ENCODE results near the gene CCN2. TPM values are rescaled to one million over a fixed set of nuclear protein-coding genes. Genes with fewer than 3 reads are reported as not detected.

Gene CCN2
- total and polyA plus RNA-seq, 2 of the 8 experiments (the other 6 are each of a cell fraction or from before 2014, with no cell fraction given): 25.0 to 107 TPM

DNA sequence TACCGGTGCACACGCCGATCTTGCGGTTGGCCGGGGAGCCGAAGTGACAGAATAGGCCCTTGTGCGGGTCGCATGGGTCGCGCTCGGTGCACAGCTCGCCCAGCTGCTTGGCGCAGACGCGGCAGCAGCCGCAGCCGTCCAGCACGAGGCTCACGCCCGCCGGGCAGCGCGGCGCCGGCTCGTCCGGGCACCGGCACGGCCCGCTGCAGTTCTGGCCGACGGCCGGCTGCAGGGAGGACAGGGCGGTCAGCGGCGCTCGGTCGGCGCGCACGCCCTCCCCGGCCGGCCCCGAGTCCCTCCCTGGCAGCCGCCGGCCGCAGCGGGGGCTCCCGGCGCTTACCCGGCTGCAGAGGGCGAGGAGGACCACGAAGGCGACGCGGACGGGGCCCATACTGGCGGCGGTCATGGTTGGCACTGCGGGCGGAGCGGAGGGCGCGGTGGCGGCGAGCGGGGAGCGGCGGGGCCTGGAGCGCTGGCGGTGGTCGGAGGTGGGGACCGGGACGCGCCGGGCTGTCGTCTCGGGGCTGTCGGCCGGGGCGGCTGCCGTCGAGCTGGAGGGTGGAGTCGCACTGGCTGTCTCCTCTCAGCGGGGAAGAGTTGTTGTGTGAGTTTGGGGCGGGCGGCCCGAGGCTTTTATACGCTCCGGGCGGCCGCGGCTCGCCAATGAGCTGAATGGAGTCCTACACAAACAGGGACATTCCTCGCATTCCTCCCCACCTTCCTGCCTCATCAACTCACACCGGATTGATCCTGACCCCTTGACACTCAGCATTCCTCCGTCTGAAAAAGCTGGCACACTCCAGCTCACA is at the start of gene CCN2 (continued):
- no peak for TF ChIP-seq SUZ12 (IDR thresholded peaks at IDR 0.05; ENCODE audit: low read length)
- 0 out of 2 replicates have a peak, but pooled peaks have one; percentile 11 for TF ChIP-seq POU5F1 (IDR thresholded peaks at IDR 0.05; ENCODE audit: low read depth, low read length)
- peak; percentile 94 for TF ChIP-seq GTF2F1 (IDR thresholded peaks at IDR 0.05; ENCODE audit: borderline replicate concordance, low read depth, low read length)
- TF ChIP-seq RFX5 (IDR thresholded peaks at IDR 0.05; ENCODE audit: borderline replicate concordance, low read depth, low read length): no peak
- TF ChIP-seq, protein P1, sequence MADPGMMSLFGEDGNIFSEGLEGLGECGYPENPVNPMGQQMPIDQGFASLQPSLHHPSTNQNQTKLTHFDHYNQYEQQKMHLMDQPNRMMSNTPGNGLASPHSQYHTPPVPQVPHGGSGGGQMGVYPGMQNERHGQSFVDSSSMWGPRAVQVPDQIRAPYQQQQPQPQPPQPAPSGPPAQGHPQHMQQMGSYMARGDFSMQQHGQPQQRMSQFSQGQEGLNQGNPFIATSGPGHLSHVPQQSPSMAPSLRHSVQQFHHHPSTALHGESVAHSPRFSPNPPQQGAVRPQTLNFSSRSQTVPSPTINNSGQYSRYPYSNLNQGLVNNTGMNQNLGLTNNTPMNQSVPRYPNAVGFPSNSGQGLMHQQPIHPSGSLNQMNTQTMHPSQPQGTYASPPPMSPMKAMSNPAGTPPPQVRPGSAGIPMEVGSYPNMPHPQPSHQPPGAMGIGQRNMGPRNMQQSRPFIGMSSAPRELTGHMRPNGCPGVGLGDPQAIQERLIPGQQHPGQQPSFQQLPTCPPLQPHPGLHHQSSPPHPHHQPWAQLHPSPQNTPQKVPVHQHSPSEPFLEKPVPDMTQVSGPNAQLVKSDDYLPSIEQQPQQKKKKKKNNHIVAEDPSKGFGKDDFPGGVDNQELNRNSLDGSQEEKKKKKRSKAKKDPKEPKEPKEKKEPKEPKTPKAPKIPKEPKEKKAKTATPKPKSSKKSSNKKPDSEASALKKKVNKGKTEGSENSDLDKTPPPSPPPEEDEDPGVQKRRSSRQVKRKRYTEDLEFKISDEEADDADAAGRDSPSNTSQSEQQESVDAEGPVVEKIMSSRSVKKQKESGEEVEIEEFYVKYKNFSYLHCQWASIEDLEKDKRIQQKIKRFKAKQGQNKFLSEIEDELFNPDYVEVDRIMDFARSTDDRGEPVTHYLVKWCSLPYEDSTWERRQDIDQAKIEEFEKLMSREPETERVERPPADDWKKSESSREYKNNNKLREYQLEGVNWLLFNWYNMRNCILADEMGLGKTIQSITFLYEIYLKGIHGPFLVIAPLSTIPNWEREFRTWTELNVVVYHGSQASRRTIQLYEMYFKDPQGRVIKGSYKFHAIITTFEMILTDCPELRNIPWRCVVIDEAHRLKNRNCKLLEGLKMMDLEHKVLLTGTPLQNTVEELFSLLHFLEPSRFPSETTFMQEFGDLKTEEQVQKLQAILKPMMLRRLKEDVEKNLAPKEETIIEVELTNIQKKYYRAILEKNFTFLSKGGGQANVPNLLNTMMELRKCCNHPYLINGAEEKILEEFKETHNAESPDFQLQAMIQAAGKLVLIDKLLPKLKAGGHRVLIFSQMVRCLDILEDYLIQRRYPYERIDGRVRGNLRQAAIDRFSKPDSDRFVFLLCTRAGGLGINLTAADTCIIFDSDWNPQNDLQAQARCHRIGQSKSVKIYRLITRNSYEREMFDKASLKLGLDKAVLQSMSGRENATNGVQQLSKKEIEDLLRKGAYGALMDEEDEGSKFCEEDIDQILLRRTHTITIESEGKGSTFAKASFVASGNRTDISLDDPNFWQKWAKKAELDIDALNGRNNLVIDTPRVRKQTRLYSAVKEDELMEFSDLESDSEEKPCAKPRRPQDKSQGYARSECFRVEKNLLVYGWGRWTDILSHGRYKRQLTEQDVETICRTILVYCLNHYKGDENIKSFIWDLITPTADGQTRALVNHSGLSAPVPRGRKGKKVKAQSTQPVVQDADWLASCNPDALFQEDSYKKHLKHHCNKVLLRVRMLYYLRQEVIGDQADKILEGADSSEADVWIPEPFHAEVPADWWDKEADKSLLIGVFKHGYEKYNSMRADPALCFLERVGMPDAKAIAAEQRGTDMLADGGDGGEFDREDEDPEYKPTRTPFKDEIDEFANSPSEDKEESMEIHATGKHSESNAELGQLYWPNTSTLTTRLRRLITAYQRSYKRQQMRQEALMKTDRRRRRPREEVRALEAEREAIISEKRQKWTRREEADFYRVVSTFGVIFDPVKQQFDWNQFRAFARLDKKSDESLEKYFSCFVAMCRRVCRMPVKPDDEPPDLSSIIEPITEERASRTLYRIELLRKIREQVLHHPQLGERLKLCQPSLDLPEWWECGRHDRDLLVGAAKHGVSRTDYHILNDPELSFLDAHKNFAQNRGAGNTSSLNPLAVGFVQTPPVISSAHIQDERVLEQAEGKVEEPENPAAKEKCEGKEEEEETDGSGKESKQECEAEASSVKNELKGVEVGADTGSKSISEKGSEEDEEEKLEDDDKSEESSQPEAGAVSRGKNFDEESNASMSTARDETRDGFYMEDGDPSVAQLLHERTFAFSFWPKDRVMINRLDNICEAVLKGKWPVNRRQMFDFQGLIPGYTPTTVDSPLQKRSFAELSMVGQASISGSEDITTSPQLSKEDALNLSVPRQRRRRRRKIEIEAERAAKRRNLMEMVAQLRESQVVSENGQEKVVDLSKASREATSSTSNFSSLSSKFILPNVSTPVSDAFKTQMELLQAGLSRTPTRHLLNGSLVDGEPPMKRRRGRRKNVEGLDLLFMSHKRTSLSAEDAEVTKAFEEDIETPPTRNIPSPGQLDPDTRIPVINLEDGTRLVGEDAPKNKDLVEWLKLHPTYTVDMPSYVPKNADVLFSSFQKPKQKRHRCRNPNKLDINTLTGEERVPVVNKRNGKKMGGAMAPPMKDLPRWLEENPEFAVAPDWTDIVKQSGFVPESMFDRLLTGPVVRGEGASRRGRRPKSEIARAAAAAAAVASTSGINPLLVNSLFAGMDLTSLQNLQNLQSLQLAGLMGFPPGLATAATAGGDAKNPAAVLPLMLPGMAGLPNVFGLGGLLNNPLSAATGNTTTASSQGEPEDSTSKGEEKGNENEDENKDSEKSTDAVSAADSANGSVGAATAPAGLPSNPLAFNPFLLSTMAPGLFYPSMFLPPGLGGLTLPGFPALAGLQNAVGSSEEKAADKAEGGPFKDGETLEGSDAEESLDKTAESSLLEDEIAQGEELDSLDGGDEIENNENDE (IDR thresholded peaks at IDR 0.05; ENCODE audit: insufficient replicate concordance, low read length): no peak
- no peak for TF ChIP-seq CBX5 (IDR thresholded peaks at IDR 0.05; ENCODE audit: low read depth, low read length)
- TF ChIP-seq FOSL1 (IDR thresholded peaks at IDR 0.05; ENCODE audit: insufficient read depth, low read depth, low read length): no peak
- no peak; the same call in 1 of the 2 replicates for TF ChIP-seq CREB1 (IDR thresholded peaks at IDR 0.05)
- TF ChIP-seq RNF2 (IDR thresholded peaks at IDR 0.05; ENCODE audit: borderline replicate concordance, low read depth, low read length, missing control alignments, poor library complexity, severe bottlenecking): no peak
